Testis (tissue), 3 donors: ENCODE data around the gene CA6. TPM values are rescaled to one million over a fixed set of nuclear protein-coding genes. Genes with fewer than 3 reads are reported as not detected.

Source experiments
- DNase-seq: peaks from one replicate; pipeline ENCODE4 v3.0.0-alpha.2; 2019
- H3K27ac ChIP-seq, 2 donors: fragments of 200-600 bp; sonication (generic); one replicate each; pipeline ENCODE4 v1.5.1; 2019
- H3K27me3 ChIP-seq: fragments of 200-600 bp; sonication (generic); one replicate; pipeline ENCODE4 v1.5.1; 2019
- H3K36me3 ChIP-seq: fragments of 200-600 bp; sonication (generic); one replicate; pipeline ENCODE4 v1.5.1; 2017; ENCODE audit warnings: low read depth; ENCODE audit errors: missing control alignments
- H3K4me1 ChIP-seq: fragments of 200-600 bp; sonication (generic); one replicate; pipeline ENCODE4 v1.5.1; 2019
- H3K4me3 ChIP-seq, 2 donors: fragments of 200-600 bp; sonication (generic); one replicate each; pipeline ENCODE4 v1.5.1; 2017 to 2019
- H3K9me3 ChIP-seq: fragments of 200-600 bp; sonication (generic); one replicate; pipeline ENCODE4 v1.5.1; 2017
- CTCF ChIP-seq, 3 experiments: fragments of 450-650 bp in 2 of 3; fragments of 200-600 bp in 1 of 3; sonication (generic) in 1 of 3; IDR thresholded peaks; one replicate each; pipeline ENCODE4 v1.5.1; 2016 to 2019; ENCODE audit warnings: antibody characterized with exemption in 3 of 3, mild to moderate bottlenecking in 2 of 3, moderate library complexity in 1 of 3
- POLR2A ChIP-seq: fragments of 450-650 bp; IDR thresholded peaks from one replicate; pipeline ENCODE4 v1.6.1; 2017; ENCODE audit warnings: antibody characterized with exemption, mild to moderate bottlenecking, moderate library complexity
- WGBS, 2 donors: methylation state at CpG; one replicate each; pipeline ENCODE4 v1.1.5; 2018; 5-methylcytosine and 5-hydroxymethylcytosine counted together
- intact Hi-C: fragments of 100-400 bp; cut with DNase I; formaldehyde crosslinking; loops from one replicate; pipeline ENCODE4 v1.15.1; 2023; ENCODE audit warnings: low total_unique reads
- polyA plus RNA-seq: library from polyadenylated mRNA; stranded (reverse); fragments of 350-450 nt; fragmentation: Illumina TruSeq; extraction: RNeasy Lipid Tissue Mini Kit (QIAGEN cat#74804); gene quantifications from one replicate; pipeline ENCODE4 v1.2.3, GENCODE V29; 2014; ENCODE audit warnings: low read depth, low replicate concordance; ENCODE audit not compliant: insufficient read depth
- total RNA-seq, 2 donors: library from RNA; depleted of rRNA; stranded (reverse); fragments of >200 nt; gene quantifications; one replicate each; pipeline ENCODE4 v1.2.3, GENCODE V29; 2016

The CA6 gene
- total and polyA plus RNA-seq, 3 donors from 2014 or later, result 0.68 TPM; not detected in 2

GRCh38 chr1:8939000-8939265 lies 6.7 kb upstream of the CA6 start:
- Histone ChIP-seq H3K4me1 (peaks cover 5% of the 10 kb centered on the region), H3K9me3 (no peaks in the 10 kb centered on the region), H3K4me3 (no peak overlapping the region), H3K27ac (peak overlapping the region in 1 of 2 donors; percentile 15), H3K36me3 (no peaks in the 10 kb centered on the region), H3K27me3 (no peaks in the 10 kb centered on the region)
- intact Hi-C loops, result no loop called here
- 35 to 51% methylated on average over 2 of the region's 2 CpGs for WGBS, 2 donors
- DNase-seq, result no peak
- TF ChIP-seq POLR2A, result no peak
- no peak for TF ChIP-seq CTCF (IDR thresholded peaks at IDR 0.05)

GRCh38 chr1:8939362-8939995 lies 6.2 kb upstream of the CA6 start:
- intact Hi-C loops, result no loop called here
- Histone ChIP-seq H3K9me3 (no peaks in the 10 kb centered on the region), H3K27me3 (no peaks in the 10 kb centered on the region), H3K4me1 (peaks cover 5% of the 10 kb centered on the region), H3K27ac (peak overlapping the region in 1 of 2 donors; percentile 15), H3K36me3 (no peaks in the 10 kb centered on the region), H3K4me3 (no peak overlapping the region)
- 69 to 70% methylated on average over 6 of the region's 6 CpGs for WGBS, 2 donors
- DNase-seq, result no peak
- TF ChIP-seq POLR2A (no peak), CTCF (IDR thresholded peaks at IDR 0.05) (no peak)

GRCh38 chr1:8941906-8942305 lies 3.8 kb upstream of the CA6 start:
- 75 to 79% methylated on average over 6 of the region's 6 CpGs for WGBS, 2 donors
- Histone ChIP-seq H3K4me3 (no peak overlapping the region), H3K27me3 (no peaks in the 10 kb centered on the region), H3K4me1 (peaks cover 5% of the 10 kb centered on the region), H3K9me3 (no peaks in the 10 kb centered on the region), H3K27ac (no peak overlapping the region), H3K36me3 (no peaks in the 10 kb centered on the region)
- DNase-seq, result no peak
- intact Hi-C loops, result no loop called here
- no peak for TF ChIP-seq CTCF (IDR thresholded peaks at IDR 0.05)
- TF ChIP-seq POLR2A, result no peak

GRCh38 chr1:8943498-8944405 lies 1.9 kb upstream of the CA6 start:
- no peak for DNase-seq
- Histone ChIP-seq H3K9me3 (no peaks in the 10 kb centered on the region), H3K27ac (no peak overlapping the region), H3K27me3 (no peaks in the 10 kb centered on the region), H3K4me3 (no peak overlapping the region), H3K36me3 (no peaks in the 10 kb centered on the region), H3K4me1 (no peaks in the 10 kb centered on the region)
- intact Hi-C loops, result no loop called here
- no peak for TF ChIP-seq POLR2A
- TF ChIP-seq CTCF (IDR thresholded peaks at IDR 0.05), result no peak
- 70 to 83% methylated on average over 16 of the region's 16 CpGs for WGBS, 2 donors
